Ishikawa (cell line): ENCODE measurements around the gene MYBPHL.

Experiments
- CEBPB ChIP-seq: IDR thresholded peaks from 2 replicates; pipeline ENCODE4 v1.6.1; 2012
- CREB1 ChIP-seq: IDR thresholded peaks from 2 replicates; pipeline ENCODE4 v1.6.1; 2012; ENCODE audit warnings: low read depth
- EGR1 ChIP-seq: IDR thresholded peaks from 2 replicates; pipeline ENCODE4 v1.6.1; 2012
- EP300 ChIP-seq: IDR thresholded peaks from 2 replicates; pipeline ENCODE4 v1.6.1; 2012; ENCODE audit warnings: borderline replicate concordance
- FOXM1 ChIP-seq: IDR thresholded peaks from 2 replicates; pipeline ENCODE4 v1.6.1; 2012; ENCODE audit warnings: low read depth, borderline replicate concordance
- NFIC ChIP-seq: IDR thresholded peaks from 2 replicates; pipeline ENCODE4 v1.6.1; 2012
- RAD21 ChIP-seq: IDR thresholded peaks from 2 replicates; pipeline ENCODE4 v1.6.1; 2012; ENCODE audit warnings: low read depth
- TAF1 ChIP-seq: IDR thresholded peaks from 2 replicates; pipeline ENCODE4 v1.6.1; 2012; ENCODE audit warnings: low read depth, mild to moderate bottlenecking
- TCF12 ChIP-seq: IDR thresholded peaks from 2 replicates; pipeline ENCODE4 v1.6.1; 2012; ENCODE audit warnings: low read depth
- TEAD4 ChIP-seq: IDR thresholded peaks from 2 replicates; pipeline ENCODE4 v1.6.1; 2012
- YY1 ChIP-seq: IDR thresholded peaks from 2 replicates; pipeline ENCODE4 v1.6.1; 2012; ENCODE audit warnings: low read depth
- ZBTB7A ChIP-seq: IDR thresholded peaks from 2 replicates; pipeline ENCODE4 v1.6.1; 2012; ENCODE audit warnings: low read depth
- TF ChIP-seq, protein P1 (sequence below): IDR thresholded peaks from 2 replicates; pipeline ENCODE4 v1.6.1; 2012
- TF ChIP-seq, protein P2 (sequence below): IDR thresholded peaks from 2 replicates; pipeline ENCODE4 v1.6.1; 2012; ENCODE audit warnings: low read depth, mild to moderate bottlenecking
- TF ChIP-seq, protein P3 (sequence below): IDR thresholded peaks from 2 replicates; pipeline ENCODE4 v1.6.1; 2012

Gene MYBPHL

DNA sequence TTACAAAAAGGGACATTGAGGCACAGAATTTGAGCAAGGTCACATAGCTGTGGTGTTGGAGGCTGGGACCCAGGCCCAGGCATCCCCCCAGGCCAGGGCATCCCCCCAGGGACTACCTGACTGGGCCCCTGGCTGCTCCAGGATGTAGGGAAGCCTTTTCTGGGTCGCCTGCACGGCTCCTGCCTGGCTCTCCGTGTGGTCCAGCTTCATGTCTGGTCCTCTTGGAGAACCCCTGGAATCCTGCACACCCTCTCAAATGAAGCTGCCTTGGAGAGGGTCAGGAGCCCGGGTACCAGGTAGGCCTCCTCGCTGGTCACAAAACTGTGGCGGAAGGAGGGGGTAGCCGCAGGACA lies 58.4 kb downstream of the MYBPHL start:
- TF ChIP-seq TEAD4 (no peak), EP300 (no peak), FOXM1 (no peak), TCF12 (no peak), CEBPB (no peak), ZBTB7A (no peak), NFIC (no peak), CREB1 (no peak), EGR1 (no peak), RAD21 (no peak), YY1 (no peak), TAF1 (no peak)
- TF ChIP-seq, protein P1, sequence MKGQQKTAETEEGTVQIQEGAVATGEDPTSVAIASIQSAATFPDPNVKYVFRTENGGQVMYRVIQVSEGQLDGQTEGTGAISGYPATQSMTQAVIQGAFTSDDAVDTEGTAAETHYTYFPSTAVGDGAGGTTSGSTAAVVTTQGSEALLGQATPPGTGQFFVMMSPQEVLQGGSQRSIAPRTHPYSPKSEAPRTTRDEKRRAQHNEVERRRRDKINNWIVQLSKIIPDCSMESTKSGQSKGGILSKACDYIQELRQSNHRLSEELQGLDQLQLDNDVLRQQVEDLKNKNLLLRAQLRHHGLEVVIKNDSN = no peak
- TF ChIP-seq, protein P2, sequence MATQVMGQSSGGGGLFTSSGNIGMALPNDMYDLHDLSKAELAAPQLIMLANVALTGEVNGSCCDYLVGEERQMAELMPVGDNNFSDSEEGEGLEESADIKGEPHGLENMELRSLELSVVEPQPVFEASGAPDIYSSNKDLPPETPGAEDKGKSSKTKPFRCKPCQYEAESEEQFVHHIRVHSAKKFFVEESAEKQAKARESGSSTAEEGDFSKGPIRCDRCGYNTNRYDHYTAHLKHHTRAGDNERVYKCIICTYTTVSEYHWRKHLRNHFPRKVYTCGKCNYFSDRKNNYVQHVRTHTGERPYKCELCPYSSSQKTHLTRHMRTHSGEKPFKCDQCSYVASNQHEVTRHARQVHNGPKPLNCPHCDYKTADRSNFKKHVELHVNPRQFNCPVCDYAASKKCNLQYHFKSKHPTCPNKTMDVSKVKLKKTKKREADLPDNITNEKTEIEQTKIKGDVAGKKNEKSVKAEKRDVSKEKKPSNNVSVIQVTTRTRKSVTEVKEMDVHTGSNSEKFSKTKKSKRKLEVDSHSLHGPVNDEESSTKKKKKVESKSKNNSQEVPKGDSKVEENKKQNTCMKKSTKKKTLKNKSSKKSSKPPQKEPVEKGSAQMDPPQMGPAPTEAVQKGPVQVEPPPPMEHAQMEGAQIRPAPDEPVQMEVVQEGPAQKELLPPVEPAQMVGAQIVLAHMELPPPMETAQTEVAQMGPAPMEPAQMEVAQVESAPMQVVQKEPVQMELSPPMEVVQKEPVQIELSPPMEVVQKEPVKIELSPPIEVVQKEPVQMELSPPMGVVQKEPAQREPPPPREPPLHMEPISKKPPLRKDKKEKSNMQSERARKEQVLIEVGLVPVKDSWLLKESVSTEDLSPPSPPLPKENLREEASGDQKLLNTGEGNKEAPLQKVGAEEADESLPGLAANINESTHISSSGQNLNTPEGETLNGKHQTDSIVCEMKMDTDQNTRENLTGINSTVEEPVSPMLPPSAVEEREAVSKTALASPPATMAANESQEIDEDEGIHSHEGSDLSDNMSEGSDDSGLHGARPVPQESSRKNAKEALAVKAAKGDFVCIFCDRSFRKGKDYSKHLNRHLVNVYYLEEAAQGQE = no peak
- TF ChIP-seq, protein P3, sequence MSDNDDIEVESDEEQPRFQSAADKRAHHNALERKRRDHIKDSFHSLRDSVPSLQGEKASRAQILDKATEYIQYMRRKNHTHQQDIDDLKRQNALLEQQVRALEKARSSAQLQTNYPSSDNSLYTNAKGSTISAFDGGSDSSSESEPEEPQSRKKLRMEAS = no peak

DNA sequence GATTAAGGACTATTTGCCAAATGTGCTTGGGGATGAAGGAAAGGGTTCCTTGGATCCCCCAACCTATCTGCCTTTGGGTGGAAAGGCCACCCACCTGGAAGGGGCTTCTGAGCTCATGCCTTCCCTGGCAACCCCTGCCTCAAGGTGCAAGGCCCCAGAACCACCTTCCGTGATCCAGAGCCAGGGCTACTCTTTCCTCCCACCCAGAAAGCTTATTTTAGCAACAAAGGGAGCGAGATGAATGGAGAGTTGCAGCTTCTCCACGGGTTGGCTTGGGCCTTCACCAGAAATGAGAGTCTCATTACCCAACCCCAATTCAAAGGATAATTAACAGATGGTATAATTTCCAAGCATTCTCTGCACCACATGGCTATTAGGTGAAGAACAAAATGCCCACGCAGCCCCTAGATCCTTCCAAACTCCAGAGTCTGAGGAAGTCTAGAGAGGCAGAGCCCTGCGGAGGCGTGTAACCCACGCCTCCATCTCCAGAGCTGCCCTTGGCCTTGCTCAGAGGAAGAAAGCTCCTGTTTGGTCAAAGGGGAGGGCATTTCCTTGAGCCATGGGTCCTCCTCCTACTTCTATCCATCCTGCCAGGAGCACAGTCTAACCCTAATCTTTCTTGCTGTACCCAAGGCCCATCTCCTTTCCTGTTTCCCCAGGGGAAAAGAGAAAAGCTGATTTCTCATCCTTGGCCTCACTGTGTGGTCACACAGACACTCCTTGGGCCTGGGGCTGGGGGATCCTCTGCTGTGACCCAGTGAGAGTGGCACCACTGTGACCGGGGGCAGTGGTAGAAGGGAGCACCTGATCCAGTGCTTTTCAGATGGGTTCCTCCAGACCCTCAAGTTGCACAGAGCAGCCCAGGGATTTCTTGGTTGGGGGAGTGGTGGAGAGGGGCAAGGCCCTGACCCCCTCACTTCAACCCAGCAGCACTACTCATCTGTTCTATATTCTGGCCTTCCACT lies 59.1 kb downstream of the MYBPHL start:
- TF ChIP-seq FOXM1 = no peak
- TF ChIP-seq, protein P1 = no peak
- TF ChIP-seq YY1 = no peak
- TF ChIP-seq NFIC = no peak
- TF ChIP-seq RAD21 = no peak
- TF ChIP-seq TCF12 = no peak
- TF ChIP-seq EP300 = no peak
- no peak for TF ChIP-seq ZBTB7A
- no peak for TF ChIP-seq TAF1
- no peak for TF ChIP-seq TEAD4
- no peak for TF ChIP-seq EGR1
- no peak for TF ChIP-seq CREB1
- TF ChIP-seq, protein P3 = no peak
- TF ChIP-seq, protein P2 = no peak

DNA sequence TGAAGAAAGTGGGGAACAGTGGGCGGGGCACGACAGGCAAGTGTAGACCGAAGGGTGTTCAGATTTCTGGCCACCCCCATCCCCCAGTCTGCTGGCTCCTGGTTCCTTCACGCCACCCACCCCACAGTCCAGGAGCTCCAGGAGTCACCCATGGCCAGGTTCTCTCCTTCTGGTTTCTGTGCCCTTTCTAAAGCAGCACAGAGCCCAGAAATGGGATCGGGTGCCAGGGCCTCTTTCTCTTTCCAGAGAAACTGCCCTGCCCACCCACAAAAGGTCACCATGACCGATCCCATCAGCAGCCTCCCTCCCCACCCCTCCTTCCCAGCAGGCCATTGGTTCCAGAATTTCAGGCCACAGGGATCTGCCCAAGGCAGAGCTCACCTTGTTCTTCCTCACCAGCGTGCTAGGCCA lies 60.7 kb downstream of the MYBPHL start:
- TF ChIP-seq ZBTB7A = no peak

DNA sequence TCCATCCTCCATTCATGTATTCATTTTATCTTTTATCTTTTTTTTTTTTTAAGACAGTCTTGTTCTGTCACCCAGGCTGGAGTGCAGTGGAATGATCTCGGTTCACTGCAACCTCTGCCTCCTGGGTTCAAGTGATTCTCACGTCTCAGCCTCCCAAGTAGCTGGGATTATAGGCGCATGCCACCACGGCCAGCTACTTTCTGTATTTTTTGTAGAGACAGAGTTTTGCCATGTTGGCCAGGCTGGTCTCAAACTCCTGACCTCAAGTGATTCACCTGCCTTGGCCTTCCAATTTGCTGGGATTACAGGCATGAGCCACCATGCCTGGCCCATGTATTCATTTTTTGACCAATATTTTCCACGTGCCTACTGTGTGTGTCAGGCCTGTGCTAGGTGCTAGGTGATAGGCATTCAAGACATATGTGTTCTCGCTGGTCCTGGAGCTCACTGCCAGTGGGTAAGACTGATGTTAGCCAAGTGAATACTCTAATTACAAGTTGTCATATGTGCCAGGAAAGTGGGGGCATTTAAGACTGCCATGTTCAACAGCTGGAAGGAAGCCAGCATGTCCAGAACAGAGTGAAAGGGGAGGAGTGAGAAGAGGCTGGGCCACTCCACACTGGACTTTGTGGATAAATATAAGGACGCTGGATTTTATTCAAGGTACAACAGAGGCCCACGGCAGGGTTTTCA lies 62.8 kb downstream of the MYBPHL start:
- TF ChIP-seq EP300 = no peak

DNA sequence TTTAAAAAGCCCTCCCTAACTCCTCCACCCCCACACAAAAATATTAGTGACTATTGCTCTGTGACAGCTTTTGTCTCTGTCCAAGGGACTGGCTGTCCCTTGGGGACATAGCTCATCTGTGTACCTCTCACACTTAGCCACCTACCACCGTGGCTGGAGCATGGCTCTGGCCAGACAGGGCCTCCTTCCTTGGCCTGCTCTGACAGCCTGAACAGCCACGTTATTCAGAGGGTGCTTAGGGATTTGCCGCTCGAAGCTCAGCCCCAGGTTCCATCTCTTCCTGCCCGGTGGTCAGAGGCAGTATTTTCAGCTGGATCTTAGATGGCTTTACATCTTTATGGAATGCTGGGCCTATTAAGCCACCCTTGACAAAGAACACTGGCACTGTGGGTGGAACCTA lies 63.6 kb downstream of the MYBPHL start:
- TF ChIP-seq TAF1 (no peak), FOXM1 (no peak), NFIC (no peak), CEBPB (no peak), EP300 (no peak), RAD21 (no peak), ZBTB7A (no peak), TCF12 (no peak), CREB1 (no peak), YY1 (no peak), TEAD4 (no peak), EGR1 (no peak)
- TF ChIP-seq, protein P1 = no peak
- TF ChIP-seq, protein P2 = no peak
- TF ChIP-seq, protein P3 = no peak
